GM18508 (cell line): Measurements from ENCODE around the gene KIF26A.

Experiments used
- ATAC-seq: cut with Tn5 transposase; IDR thresholded peaks from one replicate; pipeline ENCODE4 v1.9.1; 2021; ENCODE audit warnings: moderate number of reproducible peaks; ENCODE audit not compliant: insufficient read depth, unreplicated experiment

Gene KIF26A

DNA sequence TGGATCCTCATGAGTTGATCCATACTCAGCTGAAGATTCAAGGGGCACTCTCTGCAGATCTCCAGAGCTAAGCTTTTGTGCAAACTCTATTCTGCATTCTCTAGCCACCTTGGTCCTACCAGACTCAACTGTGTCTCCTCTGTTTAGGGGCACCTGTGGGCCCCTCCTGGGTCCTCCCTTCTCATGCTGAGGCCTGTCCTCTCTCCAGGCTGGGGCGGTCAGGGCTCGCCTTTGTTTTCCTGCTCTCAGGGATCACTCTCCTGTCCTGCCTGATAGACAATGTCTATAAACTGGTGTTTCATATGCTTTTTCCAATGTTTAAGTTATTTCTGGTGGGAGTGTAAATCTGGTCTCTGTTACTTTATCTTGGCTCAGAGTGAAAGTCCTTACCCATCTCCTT is 11.6 kb upstream of the KIF26A start:
- no peak for ATAC-seq

DNA sequence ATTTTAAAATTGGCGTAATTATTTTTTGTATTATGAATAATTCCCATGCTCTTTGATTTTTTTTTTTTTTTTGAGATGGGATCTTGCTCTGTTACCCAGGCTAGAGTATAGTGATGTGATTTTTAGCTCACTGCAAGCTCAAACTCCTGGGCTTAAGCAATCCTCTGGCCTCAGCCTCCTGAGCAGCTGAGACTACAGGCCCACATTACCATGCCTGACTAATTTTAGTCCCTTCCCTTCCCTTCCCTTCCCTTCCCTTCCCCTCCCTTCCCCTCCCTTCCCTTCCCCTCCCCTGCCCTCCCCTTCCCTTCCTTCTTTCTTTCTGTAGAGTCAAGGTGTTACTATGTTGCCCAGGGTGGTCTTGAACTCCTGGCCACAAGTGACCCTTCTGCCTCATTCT is 9.4 kb upstream of the KIF26A start:
- no peak for ATAC-seq

DNA sequence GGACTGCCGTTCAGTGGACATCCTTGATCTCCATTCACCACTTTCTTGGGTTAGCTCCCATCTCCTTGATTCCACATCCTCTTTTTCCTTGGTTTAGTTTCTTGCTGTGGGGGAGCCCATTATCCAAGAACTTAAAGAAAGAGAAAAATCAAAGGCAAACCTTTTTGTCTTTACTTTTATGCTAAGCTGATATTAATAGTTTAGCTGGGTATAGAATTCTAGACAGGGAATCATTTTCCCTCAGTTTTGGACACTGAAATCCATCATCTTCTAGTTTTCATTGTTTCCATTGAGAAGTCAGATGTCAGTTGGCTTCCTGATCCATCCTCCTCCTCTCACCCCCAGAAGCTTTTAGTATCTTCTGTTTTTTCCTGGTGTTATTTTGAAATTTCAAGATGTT is 8.8 kb upstream of the KIF26A start:
- no peak for ATAC-seq

DNA sequence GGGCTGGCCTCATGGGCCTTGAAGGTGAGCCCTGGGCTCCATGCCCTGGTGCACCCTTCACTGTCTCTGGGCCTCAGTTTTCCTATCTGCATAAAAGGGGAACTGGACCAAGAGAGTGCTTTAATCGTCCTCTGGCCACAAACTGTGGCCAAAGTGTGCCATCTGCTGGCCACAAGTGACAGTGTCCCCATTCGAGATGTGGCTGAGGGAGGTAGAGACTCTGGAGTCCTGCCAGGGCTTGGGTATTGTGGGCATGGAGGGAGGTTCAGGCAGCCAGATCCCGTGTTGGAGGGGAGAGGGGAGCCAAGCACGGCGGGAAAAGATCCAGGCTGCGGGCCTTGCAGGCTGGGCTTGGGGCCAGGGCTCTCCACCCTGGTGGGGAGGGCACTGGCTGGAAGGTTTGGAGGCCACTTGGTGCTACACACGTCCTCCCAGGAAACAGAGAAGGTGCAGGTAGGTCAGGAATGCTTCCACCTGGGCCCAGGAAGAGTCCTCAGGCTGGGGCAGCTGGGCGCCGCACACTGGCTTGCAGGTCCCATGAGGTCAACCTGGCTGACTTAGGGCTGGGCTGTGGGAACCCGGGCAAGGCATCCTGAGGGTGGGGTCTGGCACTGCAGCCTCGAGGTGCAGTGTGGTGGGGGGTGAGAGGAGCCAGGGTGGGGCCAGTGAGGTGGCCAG is 7.3 kb upstream of the KIF26A start:
- ATAC-seq = no peak

DNA sequence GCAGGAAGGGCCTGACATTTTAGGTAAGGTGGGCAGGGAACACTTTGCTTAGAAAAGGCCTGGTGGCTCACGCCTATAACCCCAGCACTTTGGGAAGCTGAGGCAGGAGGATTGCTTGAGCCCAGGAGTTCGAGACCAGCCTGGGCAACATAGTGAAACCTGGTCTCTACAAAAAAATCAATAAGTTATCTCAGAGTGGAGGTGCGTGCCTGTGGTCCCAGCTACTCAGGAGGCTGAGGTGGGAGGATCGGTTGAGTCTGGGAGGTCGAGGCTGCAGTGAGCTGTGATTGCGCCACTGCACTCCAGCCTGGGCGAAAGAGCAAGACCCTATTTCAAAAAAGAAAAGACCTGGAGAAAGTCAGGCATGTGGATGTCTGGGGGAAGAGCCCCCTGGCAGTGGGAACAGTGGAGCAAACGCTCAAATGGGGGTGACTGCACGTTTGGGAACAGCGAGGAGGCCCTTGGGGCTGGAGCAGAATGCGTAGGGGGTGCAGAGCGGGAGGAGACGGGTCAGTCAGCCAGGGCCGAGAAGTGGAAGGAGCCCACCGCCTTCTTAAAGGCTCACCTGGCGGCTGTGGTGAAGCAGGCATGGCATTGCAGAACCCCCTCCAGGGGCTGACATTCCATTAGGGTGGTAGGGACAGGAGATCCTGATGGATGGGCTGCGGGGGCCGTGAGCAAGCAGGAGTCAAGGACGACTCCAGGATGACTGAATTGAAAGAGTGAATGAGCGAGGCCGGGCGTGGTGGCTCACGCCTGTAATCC is 6.2 kb upstream of the KIF26A start:
- ATAC-seq = no peak

DNA sequence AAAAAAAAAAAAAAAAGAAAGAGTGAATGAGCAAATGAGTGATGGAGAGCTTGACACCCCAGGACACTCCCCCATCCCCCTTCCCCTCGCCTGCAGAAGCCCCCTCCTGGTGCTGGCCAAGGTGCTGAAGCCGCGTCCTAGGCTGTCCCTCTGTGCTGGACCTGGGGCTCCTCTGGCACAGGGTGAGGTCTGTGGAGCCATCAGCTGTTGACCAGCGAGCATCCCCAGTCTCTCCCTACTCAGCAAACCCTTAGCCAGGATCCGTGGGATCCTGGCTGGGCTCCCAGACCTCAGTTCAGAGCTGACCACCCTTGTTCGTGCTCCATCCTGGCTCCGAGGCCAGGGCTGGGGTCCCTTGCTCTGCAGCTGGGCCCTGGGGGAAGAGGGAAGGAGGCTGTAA is 5.4 kb upstream of the KIF26A start:
- no peak for ATAC-seq

DNA sequence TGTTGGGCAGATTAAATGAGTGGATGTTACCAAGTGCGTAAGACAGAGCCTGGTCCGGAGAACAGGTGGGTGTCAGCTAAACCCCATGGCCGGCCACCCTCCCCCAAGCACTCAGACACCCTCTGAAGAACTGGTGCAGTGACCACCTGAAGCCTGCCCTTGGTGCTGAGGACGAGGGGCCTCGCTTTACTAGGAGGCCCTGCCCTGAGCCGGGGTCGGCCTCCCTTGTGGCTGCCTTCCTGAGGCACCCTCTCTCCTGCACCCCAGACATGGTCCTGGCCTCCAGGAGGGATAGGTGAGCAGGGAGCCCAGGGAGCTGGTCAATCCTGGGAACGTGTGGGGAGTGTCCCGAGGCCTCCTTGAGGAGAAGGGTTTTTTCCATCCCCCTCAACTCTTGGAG is 4.9 kb upstream of the KIF26A start:
- ATAC-seq = no peak

DNA sequence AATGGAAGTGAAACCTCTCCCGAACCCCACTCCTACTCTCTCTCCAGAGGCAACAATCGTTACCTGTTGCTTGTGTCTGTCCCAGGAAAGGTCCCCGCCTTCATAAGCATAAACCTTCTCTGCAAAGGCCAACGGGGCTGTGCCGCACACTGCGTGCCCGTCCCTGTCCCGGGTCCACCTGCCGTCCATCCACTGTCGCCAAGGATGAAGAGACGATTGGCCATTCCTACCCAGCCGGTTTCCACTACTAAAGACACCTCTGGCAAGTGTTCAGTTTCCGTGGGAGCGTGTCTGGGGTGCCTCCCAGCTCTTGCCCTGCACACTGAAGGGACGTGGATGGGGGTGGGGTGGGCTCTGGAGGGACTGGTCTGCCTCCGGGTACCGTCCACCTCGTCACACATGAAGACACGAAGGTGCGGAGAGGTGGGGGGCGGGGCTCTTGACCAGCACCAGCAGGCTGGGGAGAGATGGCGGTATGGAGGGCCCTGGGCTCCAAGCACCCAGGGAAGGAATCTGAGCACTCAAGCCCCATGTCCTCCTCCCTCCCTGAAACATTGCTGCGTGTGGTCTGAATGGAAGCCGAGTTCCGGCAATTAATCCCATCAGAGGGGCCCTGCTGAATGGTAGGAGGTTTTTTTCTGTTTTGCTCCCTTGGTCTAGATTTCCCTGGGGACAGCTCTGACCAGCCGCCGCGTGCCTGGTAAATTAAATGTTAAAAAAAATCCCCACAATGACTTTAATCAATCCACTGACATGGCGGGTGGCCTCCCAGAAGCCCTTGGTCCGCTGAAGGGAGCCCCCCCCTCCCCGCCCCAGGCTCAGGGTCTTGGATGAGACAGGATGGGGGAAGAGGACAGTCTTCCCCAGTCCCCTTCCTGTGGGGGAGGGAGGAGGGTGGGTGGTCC is 4.1 kb upstream of the KIF26A start:
- ATAC-seq = no peak

DNA sequence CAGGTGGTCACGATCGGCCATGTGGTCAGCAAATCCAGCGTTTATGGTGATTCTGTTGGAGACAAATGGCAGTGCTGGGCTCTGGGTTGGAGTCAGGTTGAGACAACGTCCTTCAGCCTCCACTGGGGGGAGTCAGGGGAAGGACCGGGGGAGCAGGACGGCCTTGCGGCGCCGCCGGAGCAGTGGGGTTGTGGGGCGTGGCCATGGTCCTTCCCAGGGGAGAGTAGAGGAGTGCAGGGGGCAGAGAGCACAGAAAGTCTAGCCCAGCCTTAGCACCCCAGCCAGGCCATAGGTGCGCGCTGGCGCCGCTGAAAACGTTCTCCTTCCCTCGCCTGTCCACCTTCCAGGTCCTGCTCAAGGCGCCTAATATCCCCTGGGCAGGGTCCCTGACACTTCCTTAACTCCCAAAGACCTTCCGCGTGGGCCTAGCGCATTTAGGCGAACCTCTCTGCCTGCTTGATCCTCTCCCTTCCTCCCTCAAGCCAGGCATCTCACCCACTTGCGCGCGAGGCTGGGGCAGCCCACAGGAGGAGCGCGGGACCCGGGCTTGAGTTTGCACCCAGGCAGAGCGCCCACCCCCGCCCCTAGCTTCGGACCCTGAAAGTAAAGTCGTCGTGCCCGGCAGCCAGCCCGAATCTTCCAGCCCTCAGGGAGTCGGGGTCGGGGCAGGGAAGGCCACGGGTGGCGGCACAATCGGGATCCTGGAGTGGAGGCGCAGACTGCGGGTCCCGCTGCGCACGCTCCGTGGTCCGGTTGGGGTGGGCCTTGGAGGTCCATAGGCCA is 3.1 kb upstream of the KIF26A start:
- no peak for ATAC-seq

DNA sequence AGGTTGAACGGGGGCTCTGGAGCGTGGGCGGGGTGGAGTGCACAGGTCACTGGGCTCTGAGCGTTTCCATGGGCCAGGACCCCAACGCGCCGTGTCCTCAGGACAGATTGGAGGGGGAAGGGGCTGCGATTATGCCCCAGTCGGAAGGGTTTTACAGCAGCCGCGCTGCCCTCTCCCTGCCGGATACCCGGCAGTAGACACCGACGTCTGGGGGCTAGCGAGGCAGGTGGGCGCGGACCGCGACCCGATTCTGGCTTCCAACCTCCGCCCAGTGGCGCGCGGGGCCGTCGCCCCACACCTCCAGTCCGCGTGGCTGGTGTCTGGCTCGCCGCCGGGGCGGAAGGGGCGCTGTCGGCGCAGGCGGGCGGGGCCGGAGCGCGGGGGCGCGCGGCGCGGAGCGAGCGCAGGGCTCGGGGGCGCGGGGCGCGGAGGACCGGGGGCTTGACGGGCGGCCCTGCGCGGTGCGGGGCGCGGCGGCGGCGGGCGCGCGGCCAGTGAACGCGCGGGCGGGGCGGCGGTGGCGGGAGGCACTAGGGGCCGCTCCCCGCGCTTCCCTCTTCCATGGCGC is 2.4 kb upstream of the KIF26A start:
- ATAC-seq = no peak

DNA sequence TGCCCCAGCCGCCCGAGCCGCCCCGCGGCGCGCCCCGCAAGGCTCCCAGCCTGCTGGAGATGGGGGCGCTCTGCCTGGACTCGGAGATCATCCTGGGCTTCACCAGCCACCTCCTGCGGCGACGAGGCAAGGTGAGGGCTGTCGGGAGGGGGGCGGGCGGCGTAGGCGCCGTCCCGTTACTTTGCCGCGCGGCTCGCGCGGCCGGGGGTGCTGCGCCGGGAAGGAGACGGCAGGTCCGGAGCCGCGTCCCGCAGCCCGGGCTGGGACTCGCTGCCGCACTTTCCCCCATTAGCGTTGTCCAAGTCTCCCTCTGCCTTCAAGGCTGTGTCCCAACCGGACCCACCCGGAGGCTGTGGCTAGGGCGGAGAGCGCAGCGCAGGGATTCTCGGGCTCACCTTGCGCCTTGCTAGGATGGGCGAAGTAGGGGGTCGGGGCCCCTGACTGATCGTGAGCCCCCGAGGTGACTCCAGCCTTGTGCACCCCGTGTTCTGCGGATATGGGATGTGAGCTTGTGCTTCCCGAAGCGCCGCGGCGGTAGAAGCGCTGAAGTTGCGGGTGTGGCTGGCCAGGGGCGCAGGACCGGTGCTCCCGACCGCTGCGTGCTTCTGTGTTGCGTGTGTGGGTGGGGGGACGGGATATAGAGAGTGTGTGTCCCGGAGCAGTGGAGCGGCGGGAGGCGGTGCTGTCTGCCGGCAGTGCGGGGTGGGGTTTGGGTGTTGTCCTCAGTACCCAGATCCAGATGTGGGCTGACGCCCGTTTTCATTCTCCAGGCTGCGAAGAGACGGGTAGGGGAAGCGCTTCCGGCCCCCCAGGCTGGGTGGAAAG is 1.7 kb upstream of the KIF26A start:
- no peak for ATAC-seq

DNA sequence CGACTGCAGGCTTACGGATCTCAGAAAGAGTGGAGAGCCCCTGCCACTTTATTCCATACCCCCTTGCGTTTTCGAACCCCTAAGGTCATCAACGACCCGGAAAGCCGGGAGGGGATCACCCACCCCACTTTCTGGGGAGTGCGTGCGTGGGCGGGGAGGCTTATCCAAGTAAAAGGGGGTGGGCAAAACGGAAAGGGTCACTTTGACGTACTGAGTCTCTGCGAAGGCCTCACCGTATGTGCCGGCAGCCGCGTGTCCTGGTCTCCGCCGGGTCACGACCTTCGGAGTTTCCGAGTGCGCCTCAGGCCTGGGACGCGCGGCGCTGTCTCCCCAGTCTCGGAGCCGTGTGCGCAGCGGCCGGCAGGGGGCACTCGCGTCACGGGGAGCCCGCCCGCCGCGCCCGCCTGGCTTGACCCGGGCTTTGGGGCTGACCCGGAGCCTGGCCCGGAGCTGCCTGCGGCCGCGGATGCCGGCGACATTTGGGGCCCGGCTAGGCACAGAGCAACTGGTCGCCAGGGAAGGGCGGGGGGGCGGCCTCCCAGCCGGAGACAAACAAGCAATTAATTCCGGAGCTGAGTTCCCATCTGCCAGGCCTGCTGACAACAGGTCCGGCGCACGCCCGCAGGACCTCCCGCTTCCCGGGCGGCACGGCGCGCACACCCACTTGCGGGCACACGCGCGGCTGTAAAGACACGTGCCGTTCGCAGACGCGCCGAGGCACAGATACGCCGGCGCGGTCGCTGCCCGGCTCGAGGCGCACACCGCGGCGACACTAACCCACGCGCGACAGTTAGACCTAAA is 890 bp upstream of the KIF26A start:
- ATAC-seq = no peak

DNA sequence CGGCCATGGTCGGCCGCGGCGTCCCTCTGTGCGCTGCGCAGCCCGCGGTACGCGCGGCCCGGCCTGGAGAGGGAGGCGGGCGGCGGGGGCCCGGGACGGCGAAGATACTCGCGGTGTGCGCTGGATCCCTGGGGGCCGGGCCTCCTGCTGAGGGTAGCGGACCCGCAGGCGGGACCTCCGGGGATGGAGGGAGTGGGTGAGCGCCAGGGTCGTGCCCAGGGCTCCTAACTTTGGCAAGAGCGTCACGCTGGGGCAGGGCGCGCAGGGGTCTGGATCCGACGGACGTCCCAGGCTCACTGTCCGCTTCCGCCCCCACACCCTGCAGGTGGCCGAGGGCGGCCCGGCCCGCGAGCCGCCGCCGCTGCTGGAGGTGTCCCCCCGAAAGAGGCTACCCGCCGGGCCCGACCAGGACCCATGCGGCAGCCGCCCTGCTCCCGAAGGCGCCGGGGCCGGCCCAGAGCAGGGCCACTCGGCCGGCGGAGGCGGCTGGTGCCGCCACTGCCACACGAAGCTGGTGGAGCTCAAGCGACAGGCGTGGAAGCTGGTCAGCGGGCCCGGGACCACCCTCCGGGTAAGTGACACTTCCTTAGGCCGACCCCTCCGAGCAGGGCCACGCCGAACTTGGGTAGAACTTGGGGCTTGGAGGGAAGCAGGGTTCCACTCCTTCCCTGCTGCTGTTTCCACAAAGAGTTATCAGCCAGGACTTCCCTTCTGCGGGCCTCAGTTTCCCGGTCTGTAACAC is 502 bp downstream of the KIF26A start:
- no peak for ATAC-seq

DNA sequence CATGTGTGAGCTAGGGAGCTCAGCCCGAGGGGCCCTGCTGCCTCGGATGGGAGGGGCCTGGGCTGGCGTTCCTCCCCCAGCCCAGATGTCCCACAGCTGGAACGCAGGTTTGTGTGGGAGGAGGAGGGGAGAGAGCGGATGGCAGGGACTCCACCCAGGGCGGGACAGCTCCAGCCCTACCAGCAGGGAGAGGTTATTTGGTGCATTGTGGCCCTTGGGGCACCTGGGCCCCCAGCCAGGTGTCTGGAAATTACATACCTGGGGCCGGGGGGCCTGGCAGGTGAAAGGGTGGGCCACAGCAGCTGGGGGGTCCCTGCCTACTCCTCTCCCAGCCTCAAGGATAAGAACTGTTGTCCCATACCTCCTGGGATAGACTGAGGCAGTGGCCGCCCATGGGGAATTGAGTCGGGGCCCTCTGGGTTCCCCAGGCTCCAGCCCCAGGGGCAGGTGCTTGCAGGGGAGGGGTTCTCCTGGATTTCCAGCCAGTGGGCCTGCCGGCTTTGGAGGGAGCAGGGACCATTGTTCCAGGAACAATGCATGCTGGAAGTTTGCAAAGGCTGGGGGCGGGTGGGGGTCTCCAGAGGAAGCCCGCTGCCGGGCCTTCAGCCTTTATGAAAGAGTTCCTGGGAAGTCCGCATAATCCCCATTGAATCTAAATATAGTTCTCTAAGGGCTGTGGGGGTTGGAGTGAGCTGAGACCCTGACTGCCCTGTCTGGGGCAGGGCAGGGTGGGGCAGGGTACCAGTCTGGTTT is 1.2 kb downstream of the KIF26A start:
- no peak for ATAC-seq

DNA sequence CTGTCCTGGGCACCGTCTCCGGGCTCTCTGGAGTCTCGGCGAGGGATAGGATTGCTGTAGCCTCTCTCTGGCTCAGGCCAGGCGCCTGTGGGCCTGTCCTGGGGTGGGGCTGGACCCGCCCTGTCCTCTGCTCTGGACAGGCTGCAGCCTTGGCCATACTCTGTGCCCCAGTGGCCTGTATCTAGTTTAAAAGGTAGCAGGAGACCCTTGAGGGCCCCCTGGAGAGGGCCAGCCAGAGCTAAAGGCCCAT is 1.8 kb downstream of the KIF26A start:
- ATAC-seq = no peak

DNA sequence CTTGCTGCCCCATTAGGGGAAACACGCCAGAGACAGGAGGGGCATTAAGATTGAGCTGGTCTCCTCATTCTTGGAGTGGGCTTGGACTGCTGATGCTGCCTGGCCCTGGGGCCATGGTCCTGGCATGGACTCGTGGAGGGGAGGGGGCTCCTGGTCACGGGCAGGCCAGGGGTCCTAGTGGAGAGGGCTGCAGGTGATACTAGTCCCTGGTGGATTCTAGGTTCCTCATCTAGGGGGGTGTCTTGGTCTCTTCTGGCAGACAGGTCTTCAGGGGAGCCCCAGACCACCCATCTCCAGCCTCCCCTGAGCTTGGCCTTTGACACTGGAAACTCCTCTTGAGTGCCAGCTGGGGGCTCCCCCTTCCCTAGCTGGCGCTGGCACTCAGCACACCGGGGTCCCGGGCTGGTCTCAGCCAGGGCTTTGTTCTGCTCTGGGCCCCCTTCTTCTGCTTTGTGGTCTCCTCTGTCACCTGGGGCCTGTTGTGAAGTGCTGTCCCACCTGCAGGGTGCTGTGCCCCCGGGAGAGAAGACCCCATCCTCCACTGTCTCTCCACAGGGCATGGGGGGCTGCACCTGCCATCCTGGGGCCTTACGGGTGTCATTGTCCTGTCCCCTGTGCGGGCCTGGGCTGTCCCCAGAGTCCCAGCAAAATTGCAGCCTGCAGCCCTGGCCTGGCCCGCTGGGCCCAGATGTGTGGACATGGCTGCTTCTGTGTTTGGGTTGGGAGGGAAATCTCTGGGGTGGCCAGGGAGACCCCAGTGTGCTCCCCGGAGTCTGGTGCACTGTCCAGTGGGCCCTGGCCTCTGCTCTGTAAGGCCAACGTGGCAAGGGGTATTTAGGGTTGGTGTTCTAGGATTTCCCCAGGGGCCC is 2.3 kb downstream of the KIF26A start:
- no peak for ATAC-seq
